CD14-positive monocyte (primary cell): Measurements from ENCODE around the gene RETREG2. TPM values are rescaled to one million over a fixed set of nuclear protein-coding genes. Genes with fewer than 3 reads are reported as not detected.

Experiments
- DNase-seq, 3 donors: peaks; one replicate each; pipeline ENCODE4 v3.0.0-alpha.2; 2011 to 2022
- H2AFZ ChIP-seq: 2 replicates; pipeline ENCODE4 v1.6.0; 2012; ENCODE audit warnings: mild to moderate bottlenecking, low read depth, low read length, inconsistent platforms; ENCODE audit not compliant: insufficient read depth, poor library complexity, severe bottlenecking
- H3K27ac ChIP-seq, 2 donors: 1 replicate in 1 of 2; 2 replicates in 1 of 2; pipeline ENCODE4 v1.5.1; 2012 to 2013; ENCODE audit warnings: low read length in 2 of 2, control low read depth in 1 of 2, inconsistent platforms in 1 of 2, low read depth in 1 of 2, mild to moderate bottlenecking in 1 of 2
- H3K27me3 ChIP-seq, 2 donors: one replicate each; pipeline versions ENCODE4 v1.6.0 to v1.6.1; 2011 to 2013; ENCODE audit warnings: low read length in 2 of 2; ENCODE audit not compliant: control insufficient read depth in 2 of 2, insufficient read depth in 2 of 2
- H3K36me3 ChIP-seq, 2 donors: replicated peaks in 1 of 2; 1 replicate in 1 of 2; 2 replicates in 1 of 2; pipeline versions ENCODE4 v1.5.1 to v1.6.1; 2012 to 2013; ENCODE audit warnings: low read length in 2 of 2, control low read depth in 1 of 2, inconsistent platforms in 1 of 2, mild to moderate bottlenecking in 1 of 2; ENCODE audit not compliant: insufficient read depth in 2 of 2, control insufficient read depth in 1 of 2
- H3K4me1 ChIP-seq, 2 donors: 1 replicate in 1 of 2; 2 replicates in 1 of 2; pipeline versions ENCODE4 v1.5.1 to v1.6.1; 2012 to 2013; ENCODE audit warnings: low read length in 2 of 2, control low read depth in 1 of 2, inconsistent platforms in 1 of 2, mild to moderate bottlenecking in 1 of 2, moderate library complexity in 1 of 2; ENCODE audit not compliant: insufficient read depth in 2 of 2, control insufficient read depth in 1 of 2
- H3K4me2 ChIP-seq: replicated peaks from 2 replicates; pipeline ENCODE3; 2012; ENCODE audit warnings: low read length, moderate library complexity, mild to moderate bottlenecking; ENCODE audit not compliant: poor library complexity, severe bottlenecking; ENCODE audit errors: extremely low read depth
- H3K4me3 ChIP-seq, 3 experiments: fragments of 200-600 bp in 1 of 3; sonication (generic) in 1 of 3; replicated peaks in 1 of 3; 1 replicate in 2 of 3; 2 replicates in 1 of 3; pipeline ENCODE4 v1.5.1; 2011 to 2013; ENCODE audit warnings: low read length in 3 of 3, mild to moderate bottlenecking in 3 of 3, control low read depth in 2 of 3, low read depth in 2 of 3, inconsistent platforms in 1 of 3, moderate library complexity in 1 of 3
- H3K79me2 ChIP-seq: 2 replicates; pipeline ENCODE4 v1.6.0; 2012; ENCODE audit warnings: mild to moderate bottlenecking, control low read depth, inconsistent platforms, low read length, moderate library complexity; ENCODE audit not compliant: insufficient read depth
- H3K9ac ChIP-seq: 2 replicates; pipeline ENCODE4 v1.6.0; 2017; ENCODE audit warnings: low read length, mild to moderate bottlenecking; ENCODE audit not compliant: insufficient read depth, poor library complexity, severe bottlenecking
- H3K9me3 ChIP-seq, 2 donors: replicated peaks in 1 of 2; 1 replicate in 1 of 2; 2 replicates in 1 of 2; pipeline versions ENCODE4 v1.5.1 to v1.6.1; 2012 to 2013; ENCODE audit warnings: low read length in 2 of 2, control low read depth in 1 of 2; ENCODE audit not compliant: control insufficient read depth in 1 of 2, insufficient read depth in 1 of 2
- H4K20me1 ChIP-seq: 2 replicates; pipeline ENCODE4 v1.6.0; 2012; ENCODE audit warnings: mild to moderate bottlenecking, low read length, control low read depth, moderate library complexity; ENCODE audit not compliant: insufficient read depth
- H3K27ac Mint-ChIP-seq, 7 donors: one replicate each; pipeline ENCODE4 v1.8.0; 2020; ENCODE audit warnings: mild to moderate bottlenecking in 7 of 7, mixed read lengths in 7 of 7, moderate library complexity in 6 of 7, inconsistent platforms in 2 of 7
- H3K27me3 Mint-ChIP-seq, 3 donors: one replicate each; pipeline ENCODE4 v1.8.0; 2021 to 2022; ENCODE audit warnings: low read depth in 3 of 3, mild to moderate bottlenecking in 3 of 3, mixed read lengths in 3 of 3, moderate library complexity in 3 of 3, inconsistent platforms in 1 of 3
- H3K36me3 Mint-ChIP-seq, 2 donors: one replicate each; pipeline ENCODE4 v1.8.0; 2020; ENCODE audit warnings: mixed read lengths in 2 of 2, inconsistent platforms in 1 of 2, mild to moderate bottlenecking in 1 of 2
- H3K4me1 Mint-ChIP-seq: one replicate; pipeline ENCODE4 v1.8.0; 2020; ENCODE audit warnings: mild to moderate bottlenecking, mixed read lengths
- H3K4me3 Mint-ChIP-seq, 2 donors: one replicate each; pipeline ENCODE4 v1.8.0; 2020; ENCODE audit warnings: mild to moderate bottlenecking in 2 of 2, mixed read lengths in 2 of 2, moderate library complexity in 1 of 2
- H3K9me3 Mint-ChIP-seq, 7 donors: one replicate each; pipeline ENCODE4 v1.8.0; 2020 to 2022; ENCODE audit warnings: mixed read lengths in 7 of 7, mild to moderate bottlenecking in 6 of 7, moderate library complexity in 6 of 7, inconsistent platforms in 2 of 7
- CTCF ChIP-seq: fragments of 200-600 bp; IDR thresholded peaks from one replicate; pipeline ENCODE4 v1.8.0; 2022; ENCODE audit warnings: antibody characterized with exemption, mild to moderate bottlenecking
- WGBS: methylation state at CpG from one replicate; pipeline ENCODE4 v1.1.5; 2013; ENCODE audit warnings: missing lambda C conversion rate; ENCODE audit not compliant: insufficient coverage; 5-methylcytosine and 5-hydroxymethylcytosine counted together
- intact Hi-C, 2 donors: fragments of 100-400 bp; cut with micrococcal nuclease; formaldehyde crosslinking; loops; one replicate each; pipeline versions ENCODE4 v1.15.0 to v1.15.1; 2023
- polyA plus RNA-seq, 3 donors: library from polyadenylated mRNA; depleted of rRNA in 1 of 3; unstranded in 2 of 3; stranded (reverse) in 1 of 3; fragments of 300-500 nt in 2 of 3; fragments of >200 nt in 1 of 3; fragmentation: Illumina TruSeq in 2 of 3; gene quantifications; 1 replicate in 2 of 3; 2 replicates in 1 of 3; pipeline ENCODE4 v1.2.3, GENCODE V29; 2012 to 2021

The RETREG2 gene
- polyA plus RNA-seq, 3 donors, result 37.7 to 60.9 (median 39.4) TPM

DNA sequence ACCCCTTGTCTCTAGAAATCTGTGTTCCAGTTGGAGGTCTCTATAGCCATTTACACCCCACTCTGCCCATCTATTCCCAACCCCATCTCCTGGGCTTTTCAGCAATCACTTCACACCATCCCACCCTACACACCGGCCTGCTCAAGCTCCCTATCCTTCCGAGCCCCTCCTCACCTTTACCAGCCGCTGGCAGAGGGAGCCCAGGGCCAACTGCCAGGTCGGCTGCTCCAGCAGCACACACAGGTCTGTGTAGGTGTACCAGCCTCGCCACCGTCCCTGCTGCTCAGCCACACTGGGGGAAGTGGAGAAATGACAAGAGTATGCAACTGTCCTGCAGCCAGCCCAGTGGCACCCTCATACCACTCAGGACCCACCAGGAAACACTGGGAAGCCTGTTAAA, 4.9 kb upstream of the RETREG2 start:
- Histone ChIP-seq H3K79me2 (peaks cover 31% of the 10 kb centered on the region), H2AFZ (no peak overlapping the region), H3K27ac (no peak overlapping the region), H3K4me1 (peaks cover 22 to 36% of the 10 kb centered on the region in 2 donors), H4K20me1 (peaks cover 48% of the 10 kb centered on the region), H3K4me3 (no peak overlapping the region), H3K9me3 (no peaks in the 10 kb centered on the region), H3K9ac (no peak overlapping the region), H3K36me3 (peaks cover 34 to 45% of the 10 kb centered on the region in 2 donors), H3K27me3 (no peaks in the 10 kb centered on the region), H3K4me2 (no peak overlapping the region)
- H3K27ac Mint-ChIP-seq, result peak overlapping the region in 3 of 7 donors; percentile 43 to 77 (median 68)
- no peak for TF ChIP-seq CTCF
- DNase-seq, result no peak
- WGBS, result 100% methylated on average over 2 of the region's 6 CpGs
- H3K27me3 Mint-ChIP-seq, result peaks cover 0 to 3% (median 0%) of the 10 kb centered on the region in 3 donors
- H3K9me3 Mint-ChIP-seq, result no peaks in the 10 kb centered on the region
- H3K4me1 Mint-ChIP-seq, result peaks cover 43% of the 10 kb centered on the region
- intact Hi-C loops, result loop anchor here in 1 of 2 donors (10.0 kb wide), 1 partner anchor 432 kb away; no protein-coding TSS in a partner anchor
- peaks cover 37 to 47% of the 10 kb centered on the region in 2 donors for H3K36me3 Mint-ChIP-seq
- no peak overlapping the region for H3K4me3 Mint-ChIP-seq

DNA sequence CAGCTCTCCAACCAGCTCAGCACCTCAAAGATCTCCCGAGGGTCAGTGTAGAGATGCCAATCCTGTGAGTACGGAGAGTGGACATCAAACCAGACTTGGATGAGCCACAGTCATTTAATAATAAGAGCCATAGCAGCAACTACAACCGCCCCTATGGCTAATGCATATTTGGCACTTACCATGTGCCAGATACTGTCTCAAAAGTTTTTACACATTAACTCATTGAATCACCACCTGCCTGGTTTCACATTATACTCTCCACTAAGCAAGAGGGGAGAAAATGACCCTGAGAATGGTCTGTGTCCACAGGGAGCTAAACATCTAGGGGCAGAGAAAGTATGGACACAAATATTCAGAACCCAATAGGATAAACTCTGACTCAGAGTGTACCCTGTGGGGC, 3.9 kb upstream of the RETREG2 start:
- no peak overlapping the region for H2AFZ ChIP-seq
- intact Hi-C loops, result loop anchor here in 1 of 2 donors (10.0 kb wide), 1 partner anchor 431 kb away; no protein-coding TSS in a partner anchor
- peaks cover 38 to 47% of the 10 kb centered on the region in 2 donors for H3K36me3 Mint-ChIP-seq
- H3K27ac Mint-ChIP-seq, result peak overlapping the region in 3 of 7 donors; percentile 41 to 53 (median 44)
- H3K9ac ChIP-seq, result no peak overlapping the region
- no peak overlapping the region for H3K4me2 ChIP-seq
- no peak for TF ChIP-seq CTCF
- H3K9me3 ChIP-seq, result no peaks in the 10 kb centered on the region
- H4K20me1 ChIP-seq, result peaks cover 54% of the 10 kb centered on the region
- peaks cover 34 to 46% of the 10 kb centered on the region in 2 donors for H3K36me3 ChIP-seq
- H3K27ac ChIP-seq, result peak overlapping the region in 1 of 2 donors; percentile 9
- H3K27me3 Mint-ChIP-seq, result peaks cover 0 to 2% (median 0%) of the 10 kb centered on the region in 3 donors
- H3K9me3 Mint-ChIP-seq, result no peaks in the 10 kb centered on the region
- DNase-seq, result no peak
- H3K79me2 ChIP-seq, result peaks cover 40% of the 10 kb centered on the region
- 92% methylated on average over 2 of the region's 3 CpGs for WGBS
- no peak overlapping the region for H3K4me3 ChIP-seq
- H3K27me3 ChIP-seq, result no peaks in the 10 kb centered on the region
- H3K4me1 Mint-ChIP-seq, result peaks cover 49% of the 10 kb centered on the region
- H3K4me3 Mint-ChIP-seq, result no peak overlapping the region
- peaks cover 27 to 43% of the 10 kb centered on the region in 2 donors for H3K4me1 ChIP-seq
